HG03097 (cell line): ENCODE data around the gene SMAD3.

Source experiments
- ATAC-seq: cut with Tn5 transposase; IDR thresholded peaks from one replicate; pipeline ENCODE4 v1.9.1; 2021; ENCODE audit not compliant: unreplicated experiment, low FRiP score

The SMAD3 gene

DNA sequence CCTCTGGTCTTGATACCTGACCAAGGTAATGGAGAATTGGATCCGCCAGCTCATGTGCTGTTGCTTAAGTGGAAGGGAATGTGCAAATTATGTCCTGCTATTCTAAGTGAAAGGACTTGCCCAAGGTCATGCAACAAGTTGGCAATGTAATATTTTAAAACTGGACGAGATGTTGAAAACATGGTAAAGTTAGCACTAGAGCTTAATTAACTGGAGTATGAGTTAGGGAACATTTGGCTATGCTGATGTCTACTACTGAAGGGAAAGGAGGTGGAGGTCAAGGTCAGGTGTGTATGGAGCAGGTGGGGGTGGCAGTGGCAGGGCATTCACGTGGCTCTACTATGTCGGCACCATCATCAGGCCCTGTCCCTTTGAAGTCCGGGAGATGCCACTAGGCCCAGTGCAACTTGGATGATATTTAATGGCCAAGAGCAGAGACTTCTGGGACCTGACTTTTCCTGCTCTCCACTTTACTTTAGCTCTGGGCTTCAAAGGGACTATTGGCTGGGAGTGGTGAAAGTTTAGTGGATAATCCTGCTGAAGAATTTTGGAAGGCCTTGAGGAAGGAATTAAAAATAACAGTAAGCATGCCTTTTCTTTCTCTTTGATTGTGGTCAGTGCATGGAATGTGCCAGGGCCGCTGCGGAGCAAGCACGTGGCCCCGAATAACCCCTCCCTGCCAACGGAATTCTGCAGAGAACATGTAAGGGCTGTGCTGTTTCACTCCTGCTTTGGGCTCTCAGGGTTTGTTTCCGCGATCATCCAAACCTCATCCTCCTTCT, 14.9 kb downstream of the SMAD3 start:
- no peak for ATAC-seq

- peak; percentile 40 for ATAC-seq
These were observed 15.6 kb downstream of the SMAD3 start for GRCh38 chr15:67080900-67081431.

GRCh38 chr15:67082007-67082536, 16.7 kb downstream of the SMAD3 start:
- no peak for ATAC-seq

- ATAC-seq, result no peak
These were observed 17.8 kb downstream of the SMAD3 start for GRCh38 chr15:67083135-67083762.

DNA sequence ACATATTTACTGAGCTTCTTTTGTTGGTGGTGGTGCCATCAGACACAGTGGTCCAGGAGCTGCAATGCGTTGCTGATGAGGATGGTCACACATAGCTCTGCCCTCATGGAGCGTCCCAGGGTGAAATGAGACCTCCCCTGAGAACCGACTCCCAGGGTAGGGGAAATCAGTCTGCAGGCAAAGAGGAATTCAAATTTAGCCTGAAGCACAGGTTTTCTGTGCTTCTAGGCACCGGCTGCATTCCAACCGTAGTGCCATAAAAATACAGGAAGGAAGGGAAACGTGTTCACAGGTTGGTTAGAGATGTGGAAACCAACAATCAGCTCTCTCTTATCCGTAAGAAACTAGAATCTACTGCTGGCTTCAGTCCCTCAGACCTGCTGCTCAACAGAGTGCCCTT, 19.2 kb downstream of the SMAD3 start:
- no peak for ATAC-seq

DNA sequence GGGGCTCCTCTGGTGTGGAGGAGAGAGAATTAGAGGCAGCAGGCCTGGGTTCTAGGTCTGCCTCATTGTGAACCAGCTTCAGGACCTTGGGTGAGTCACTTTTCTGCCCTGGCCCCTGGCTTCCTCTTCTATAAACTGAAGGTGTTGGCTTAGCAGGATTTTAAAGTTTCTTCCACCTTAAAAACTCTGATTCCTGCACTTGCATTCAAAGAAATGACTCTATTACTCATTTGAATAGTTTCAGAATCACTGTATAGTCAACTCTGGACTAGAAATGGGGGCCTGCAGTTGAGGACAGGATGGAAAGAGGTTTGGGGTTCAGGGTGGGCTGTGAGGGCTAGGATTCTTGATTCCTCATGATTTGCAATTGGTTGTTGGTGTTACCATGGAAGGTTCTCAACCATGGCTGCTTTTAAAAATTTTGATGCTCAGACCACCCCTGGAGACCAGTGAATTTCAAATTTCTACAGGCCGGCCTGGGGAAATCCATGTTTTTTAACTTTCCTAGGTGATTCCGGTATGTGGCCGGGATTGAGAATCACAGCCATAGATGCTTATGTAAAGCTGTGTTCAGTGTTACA, 19.9 kb downstream of the SMAD3 start:
- ATAC-seq, result peak; percentile 30

- peak; percentile 42 for ATAC-seq
These were observed 20.6 kb downstream of the SMAD3 start for GRCh38 chr15:67085818-67086636.

- ATAC-seq, result no peak
These were observed 21.2 kb downstream of the SMAD3 start for GRCh38 chr15:67086637-67086914.

GRCh38 chr15:67087507-67088172, 22.2 kb downstream of the SMAD3 start:
- no peak for ATAC-seq

DNA sequence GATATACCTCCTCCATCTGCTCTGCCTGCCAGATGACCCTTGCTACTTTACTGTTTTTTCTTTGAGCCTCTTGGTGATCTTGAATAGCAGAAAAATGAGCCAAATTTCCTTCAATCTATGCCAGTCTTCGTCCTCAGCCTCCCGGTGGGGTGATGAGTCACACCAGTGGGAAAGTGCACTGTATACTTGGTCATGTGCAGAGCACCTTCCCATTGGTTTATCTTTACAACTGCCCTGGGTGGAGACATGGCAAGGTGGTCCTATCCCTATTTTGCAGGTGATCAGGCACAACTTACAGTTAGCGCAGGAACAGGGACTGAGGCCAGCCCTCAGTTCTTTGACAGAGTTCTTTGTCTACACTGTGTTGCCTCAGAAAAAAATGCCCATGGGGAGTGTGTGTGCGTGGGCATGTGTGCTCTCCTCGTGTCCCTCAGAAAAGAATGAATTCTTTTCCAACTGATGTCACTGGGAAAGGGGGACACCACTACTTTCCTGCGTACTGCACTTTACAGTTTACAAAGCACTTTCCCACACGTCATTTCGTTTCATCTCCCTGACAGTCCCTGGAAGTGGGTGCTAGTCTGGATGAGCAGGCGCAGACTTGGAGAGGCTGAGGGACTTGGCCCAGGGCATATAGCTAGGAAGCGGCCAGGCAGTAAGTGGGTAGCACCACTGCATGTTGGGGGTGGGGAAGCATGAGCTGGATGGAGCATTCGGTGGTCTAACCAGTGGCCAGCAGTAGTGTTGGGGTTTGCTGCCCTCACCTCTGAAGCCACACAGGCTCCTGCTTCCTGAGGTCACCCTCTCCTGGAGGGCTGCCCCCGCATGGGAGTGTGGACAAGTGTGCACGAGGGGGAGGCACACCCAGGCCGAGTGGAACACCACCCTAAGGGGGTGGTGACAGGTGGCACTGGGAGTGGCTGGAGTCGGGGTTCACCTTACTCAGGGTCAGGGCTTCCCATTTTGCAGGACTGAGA, 24.1 kb downstream of the SMAD3 start:
- no peak for ATAC-seq

- ATAC-seq, result no peak
These were observed 25.1 kb downstream of the SMAD3 start for GRCh38 chr15:67090297-67091070.

GRCh38 chr15:67091071-67091979, 25.9 kb downstream of the SMAD3 start:
- peak; percentile 45 for ATAC-seq

GRCh38 chr15:67091980-67092677, 26.7 kb downstream of the SMAD3 start:
- ATAC-seq, result no peak

GRCh38 chr15:67092752-67093503, 27.5 kb downstream of the SMAD3 start:
- no peak for ATAC-seq

GRCh38 chr15:67093504-67093862, 28.1 kb downstream of the SMAD3 start:
- ATAC-seq, result no peak
